COR-L47 (cell line): ENCODE data around the gene SRPX.

Source experiments
- DNase-seq: peaks from one replicate; lab custom pipeline; 2025; lab: John Stamatoyannopoulos, UW

Gene SRPX, protein sequence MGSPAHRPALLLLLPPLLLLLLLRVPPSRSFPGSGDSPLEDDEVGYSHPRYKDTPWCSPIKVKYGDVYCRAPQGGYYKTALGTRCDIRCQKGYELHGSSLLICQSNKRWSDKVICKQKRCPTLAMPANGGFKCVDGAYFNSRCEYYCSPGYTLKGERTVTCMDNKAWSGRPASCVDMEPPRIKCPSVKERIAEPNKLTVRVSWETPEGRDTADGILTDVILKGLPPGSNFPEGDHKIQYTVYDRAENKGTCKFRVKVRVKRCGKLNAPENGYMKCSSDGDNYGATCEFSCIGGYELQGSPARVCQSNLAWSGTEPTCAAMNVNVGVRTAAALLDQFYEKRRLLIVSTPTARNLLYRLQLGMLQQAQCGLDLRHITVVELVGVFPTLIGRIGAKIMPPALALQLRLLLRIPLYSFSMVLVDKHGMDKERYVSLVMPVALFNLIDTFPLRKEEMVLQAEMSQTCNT

GRCh38 chrX:38220415-38221390 lies at the start of gene SRPX:
TSS of gene SRPX (minus strand) at chrX:38220871. CDS start at chrX:38220792, 79 bp downstream.
- DNase-seq = no peak

DNA sequence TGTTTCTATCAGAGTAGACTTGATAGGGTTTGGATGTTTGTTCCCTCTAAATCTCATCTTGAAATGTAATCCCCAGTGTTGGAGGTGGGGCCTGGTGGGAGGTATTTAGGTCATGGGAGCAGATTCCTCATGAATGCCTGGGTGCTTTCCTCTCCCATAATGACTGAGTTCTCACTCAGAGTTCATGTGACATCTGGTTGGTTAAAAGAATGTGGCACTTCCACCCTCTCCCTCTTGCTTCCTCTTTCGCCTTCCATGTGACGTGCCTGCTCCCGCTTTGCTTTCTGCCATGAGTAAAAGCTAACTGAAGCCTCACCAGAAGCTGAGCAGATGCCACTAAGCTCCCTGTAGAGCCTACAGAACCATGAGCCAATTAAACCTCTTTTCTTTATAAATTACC lies 47.3 kb upstream of the SRPX start:
- no peak for DNase-seq

DNA sequence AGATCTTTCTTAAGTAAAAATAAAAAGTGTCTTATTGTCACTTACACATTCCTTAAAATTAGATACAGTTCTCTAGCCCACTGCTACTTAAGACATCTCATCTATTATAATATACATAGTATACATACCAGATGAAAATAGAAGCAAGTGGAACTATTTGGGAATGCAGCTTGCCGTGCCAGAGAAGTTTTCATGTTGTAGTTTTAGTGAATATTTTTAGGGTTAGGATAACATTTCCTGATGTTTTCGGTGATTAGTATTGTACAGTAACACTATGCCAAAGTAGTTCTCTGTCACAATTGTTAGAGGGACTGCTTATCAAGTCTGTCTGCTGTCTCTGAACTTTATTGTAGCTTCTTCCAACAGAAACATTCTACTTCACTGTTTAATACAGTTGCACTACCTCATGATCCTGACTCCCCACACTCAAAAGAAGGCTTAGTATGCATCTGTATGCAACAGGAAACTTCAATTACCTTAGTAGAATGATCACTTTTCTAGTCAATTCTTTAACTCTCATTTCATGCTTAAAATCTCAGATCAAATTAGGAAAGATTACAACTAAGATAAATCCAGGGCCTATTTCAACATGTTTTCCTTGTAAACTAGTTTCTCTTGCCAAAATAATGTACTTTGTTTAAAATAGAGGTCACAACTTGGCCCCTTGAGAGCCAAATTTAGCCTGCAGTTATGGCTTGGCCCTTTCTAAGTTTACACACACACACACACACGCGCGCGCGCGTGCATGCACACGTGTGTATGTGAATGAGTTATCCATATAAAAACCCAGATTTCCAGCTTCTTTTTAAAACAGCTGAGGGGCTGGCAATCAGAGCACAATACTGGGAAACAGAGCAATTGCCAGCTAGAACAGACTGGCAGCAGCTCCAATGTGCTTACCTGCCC lies 42.3 kb upstream of the SRPX start:
- no peak for DNase-seq

DNA sequence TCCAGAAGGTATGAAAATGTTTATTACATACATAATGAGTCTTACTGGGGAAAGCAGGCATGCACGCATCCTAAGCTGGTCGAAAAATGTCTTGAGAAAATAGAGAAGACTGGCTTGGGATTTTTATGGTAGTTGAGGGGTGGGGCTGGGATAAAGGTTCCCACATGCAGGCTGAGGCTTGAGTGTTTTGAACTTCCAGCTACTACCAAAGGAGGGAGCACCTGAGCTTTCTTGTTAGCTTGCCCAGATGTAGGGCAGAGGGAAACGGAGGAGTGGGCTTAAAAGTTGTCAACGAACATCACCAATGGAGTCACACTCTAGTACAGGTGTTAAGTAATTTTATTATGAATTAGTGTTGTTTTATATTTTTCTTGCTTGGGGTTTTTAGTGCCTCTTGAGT lies 39.6 kb upstream of the SRPX start:
- DNase-seq = no peak

GRCh38 chrX:38256019-38256418 lies 35.3 kb upstream of the SRPX start:
- DNase-seq = no peak

DNA sequence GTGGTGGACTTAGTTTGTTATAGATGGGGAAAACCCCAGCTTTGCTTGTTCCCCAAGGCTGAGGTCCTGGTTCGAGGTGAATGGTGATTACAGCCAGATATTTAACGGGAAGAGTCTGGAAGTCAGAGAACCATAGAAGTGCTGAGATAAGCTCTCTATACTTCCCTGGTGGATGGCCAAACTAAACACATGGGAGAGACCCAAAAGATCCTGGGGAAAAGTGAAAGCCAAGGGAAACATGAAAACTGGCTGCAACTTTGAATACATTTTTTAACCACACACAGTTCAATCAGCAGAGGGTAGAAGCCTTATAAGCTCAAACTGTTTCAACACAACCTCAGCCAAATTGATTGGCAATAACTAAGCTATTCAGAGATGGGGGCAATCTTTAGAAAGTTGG lies 29.3 kb upstream of the SRPX start:
- DNase-seq = no peak

- no peak for DNase-seq
Observed at GRCh38 chrX:38247051-38247450, 26.4 kb upstream of the SRPX start.

- no peak for DNase-seq
Observed at GRCh38 chrX:38240541-38240940, 19.9 kb upstream of the SRPX start.

DNA sequence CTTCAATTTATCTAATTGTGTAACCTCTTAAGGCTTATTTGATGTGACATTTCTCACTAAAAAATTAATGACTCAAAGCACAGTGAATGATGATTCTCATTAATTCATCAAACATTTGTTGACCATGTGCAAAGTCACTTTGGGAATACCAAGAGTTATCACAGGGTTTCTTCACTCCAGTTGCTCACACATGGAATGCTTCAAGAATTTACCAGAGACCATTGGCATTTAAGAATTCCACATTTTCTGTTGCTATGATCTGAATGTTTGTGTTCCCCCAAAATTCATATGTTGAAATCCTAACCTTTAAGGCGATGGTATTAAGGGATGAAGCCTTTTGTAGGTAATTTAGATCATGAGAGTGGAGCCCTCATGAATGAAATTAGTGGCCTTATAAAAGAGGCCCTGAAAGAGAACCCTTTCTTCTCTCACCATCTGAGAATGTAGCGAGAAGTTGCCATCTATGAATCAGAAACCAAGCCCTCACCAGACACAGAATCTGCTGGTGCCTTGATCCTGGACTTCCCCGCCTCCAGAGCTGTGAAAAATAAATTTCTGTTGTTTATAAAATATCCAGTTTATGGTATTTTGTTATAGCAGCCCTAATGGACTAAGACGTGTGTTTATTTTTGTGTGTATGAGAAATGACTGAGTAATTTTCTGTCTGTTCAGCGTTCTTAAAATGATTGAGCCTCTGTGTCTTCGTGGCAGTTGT lies 16.4 kb upstream of the SRPX start:
- DNase-seq = no peak

DNA sequence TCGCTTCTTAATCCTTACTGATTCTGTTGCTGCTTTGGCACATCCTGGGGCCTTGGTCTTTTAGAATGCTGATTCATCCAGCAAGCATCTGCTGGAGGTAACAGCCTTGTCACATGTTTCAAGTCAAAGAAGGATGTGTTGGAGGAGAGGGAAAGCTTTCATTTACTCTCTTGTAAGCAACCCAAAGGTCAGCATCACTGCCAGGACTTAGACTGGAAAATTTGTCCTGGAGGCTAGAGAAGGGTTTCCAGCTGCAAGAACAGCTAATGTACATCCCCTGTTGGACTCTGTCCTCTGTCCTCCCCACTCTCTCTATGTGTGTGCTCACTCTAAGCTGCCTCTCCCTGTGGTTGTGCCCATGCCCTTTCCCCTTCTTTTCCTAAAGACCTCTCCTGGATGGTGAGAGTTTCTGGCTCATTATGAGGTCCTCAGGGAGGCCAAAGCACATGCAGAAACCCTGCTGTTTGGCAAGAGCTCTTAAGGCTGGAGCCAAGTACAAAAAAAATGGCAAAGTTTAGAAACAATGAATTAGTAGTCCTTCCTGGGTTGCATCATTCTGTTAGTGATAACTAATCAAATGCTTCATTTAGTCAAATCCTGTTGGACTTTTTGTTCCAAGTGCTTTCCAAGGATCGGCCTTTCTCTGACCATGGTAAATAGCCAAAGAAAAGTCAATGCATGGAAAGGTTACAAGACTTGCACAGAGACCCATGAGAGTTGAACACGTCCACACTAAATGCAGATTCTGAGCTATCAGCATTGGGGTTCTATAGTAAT lies 13.4 kb upstream of the SRPX start:
- no peak for DNase-seq

GRCh38 chrX:38232079-38232686 lies 11.5 kb upstream of the SRPX start:
- DNase-seq = no peak

GRCh38 chrX:38225093-38225492 lies 4.4 kb upstream of the SRPX start:
- DNase-seq = no peak

- no peak for DNase-seq
Observed at GRCh38 chrX:38224160-38224559, 3.5 kb upstream of the SRPX start.

GRCh38 chrX:38221391-38221929 lies 789 bp upstream of the SRPX start:
- DNase-seq = no peak

DNA sequence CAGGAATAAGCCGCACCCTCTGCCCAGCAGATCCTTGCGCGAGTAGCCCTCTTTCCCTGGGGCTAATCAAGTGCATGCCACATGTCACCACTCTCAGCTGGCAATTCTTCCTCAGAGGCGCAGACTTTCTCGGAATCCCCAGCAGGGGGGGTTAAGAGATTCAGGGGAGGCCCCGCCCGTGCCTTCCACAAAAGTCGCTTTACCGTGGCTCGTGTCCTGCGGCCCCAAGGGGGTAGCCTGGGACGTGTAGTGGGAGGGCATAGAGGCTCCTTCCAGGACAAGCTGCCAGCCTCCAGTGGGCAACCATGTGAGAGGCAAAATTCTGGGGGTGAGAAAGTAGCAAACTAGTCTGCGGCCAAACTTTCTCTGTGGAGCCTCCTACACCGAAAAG lies 652 bp downstream of the SRPX start:
- DNase-seq = no peak

- DNase-seq = no peak
Observed at GRCh38 chrX:38216642-38217041, 4.0 kb downstream of the SRPX start.

DNA sequence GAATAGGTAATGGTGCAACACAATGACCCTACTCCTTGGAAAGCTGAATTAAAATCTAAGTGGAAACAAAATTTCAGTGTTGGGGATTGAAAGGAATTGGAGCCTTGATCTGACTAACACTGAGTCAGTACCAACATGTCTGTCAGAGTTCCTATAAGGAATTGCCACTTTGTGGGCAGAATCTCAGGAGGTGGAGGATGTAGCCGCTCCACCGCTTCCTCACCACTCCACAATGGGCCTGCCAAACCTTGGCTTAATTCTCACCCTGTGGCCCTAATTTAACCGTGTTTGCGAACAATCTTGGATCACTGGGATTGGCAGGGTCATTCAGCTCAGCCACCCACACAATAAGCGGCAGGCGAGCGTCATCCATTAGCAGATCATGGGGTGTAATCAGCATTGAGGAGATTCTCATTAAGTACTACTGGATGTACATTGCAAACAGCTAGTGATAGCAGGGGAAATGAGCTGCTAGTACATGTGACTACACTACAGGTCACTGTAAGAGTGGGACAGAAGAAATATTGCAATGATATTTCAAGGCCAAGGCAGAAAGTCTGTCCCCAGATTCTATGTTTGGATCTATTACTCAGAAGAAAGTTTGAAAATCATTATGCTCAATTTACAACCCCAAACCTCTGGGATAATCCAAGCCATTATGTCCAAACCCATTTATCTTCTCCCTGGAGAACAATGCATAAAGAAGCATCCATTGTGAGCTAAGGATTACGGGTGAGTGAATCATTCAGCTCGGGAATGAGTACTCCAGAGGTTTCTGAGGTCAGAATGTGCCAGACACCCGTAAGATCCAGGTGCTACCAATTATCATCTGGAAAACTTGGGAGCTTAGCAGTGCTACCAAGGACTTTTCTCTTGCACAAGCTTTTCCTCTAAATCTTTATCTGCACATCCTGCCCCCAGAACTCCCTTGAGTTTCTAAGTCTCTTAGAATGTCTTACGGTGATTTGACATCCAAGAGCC lies 5.8 kb downstream of the SRPX start:
- no peak for DNase-seq

GRCh38 chrX:38214044-38214443 lies 6.6 kb downstream of the SRPX start:
- no peak for DNase-seq
